Measurements from ENCODE around the gene BUB1B. TPM values are rescaled to one million over a fixed set of nuclear protein-coding genes. Genes with fewer than 3 reads are reported as not detected.

BUB1B gene
- polyA plus RNA-seq, 1 of the 3 experiments (the other 2 are of a cell fraction), result 12.6 TPM

DNA sequence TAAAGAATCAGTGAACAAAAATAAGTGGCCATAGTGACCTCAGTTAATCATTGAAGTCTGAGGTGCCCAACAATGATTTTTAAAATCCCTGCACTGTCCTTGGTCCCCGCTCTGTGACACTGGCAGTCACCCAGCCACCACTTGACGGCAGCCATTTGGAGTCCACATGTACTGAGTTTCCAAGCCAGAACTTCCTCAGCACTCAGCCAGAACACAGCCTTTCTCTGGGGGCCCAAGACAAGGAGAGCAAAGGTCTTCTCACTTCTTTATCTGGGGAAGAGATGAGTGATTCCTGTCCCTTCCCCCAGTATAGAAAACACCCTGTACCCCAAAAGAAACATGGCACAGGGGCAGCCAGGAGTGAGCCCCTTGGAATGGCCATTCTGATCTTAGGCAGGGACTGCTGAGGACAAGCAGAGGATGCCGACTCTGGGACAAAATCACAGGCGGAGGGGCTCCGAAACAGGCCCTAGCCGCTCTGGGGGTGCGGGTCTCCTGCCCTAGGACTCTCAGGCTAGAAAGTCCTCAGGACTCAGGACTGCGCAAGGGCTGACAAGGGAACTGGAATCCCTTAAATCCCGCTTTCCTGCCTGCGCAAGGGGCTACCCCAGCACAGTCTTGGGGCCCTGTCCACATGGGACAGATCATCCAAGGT is 90.7 kb downstream of the BUB1B start:
- Histone ChIP-seq H3K4me3 (ENCODE audit: low read depth in 2 of 2, low read length in 1 of 2) (no peak overlapping the region), H3K9me3 (no peaks in the 10 kb centered on the region), H3K4me2 (no peak overlapping the region), H3K4me1 (ENCODE audit: control insufficient read depth in 1 of 2, insufficient read depth in 2 of 2, low read depth in 1 of 2, low read length in 1 of 2) (peaks cover 13 to 35% of the 10 kb centered on the region in 2 experiments), H2AFZ (ENCODE audit: low read depth) (no peak overlapping the region), H3F3A (replicated peaks; ENCODE audit: insufficient read depth) (peaks cover 22% of the 10 kb centered on the region), H4K20me1 (ENCODE audit: insufficient read depth) (peaks cover 13% of the 10 kb centered on the region), H3K9me2 (no peaks in the 10 kb centered on the region), H3K27ac (ENCODE audit: low read depth in 2 of 2, low read length in 1 of 2) (no peak overlapping the region), H3K36me3 (replicated peaks in 1 of 2; ENCODE audit: control insufficient read depth in 1 of 2, insufficient read depth in 2 of 2, low read length in 1 of 2) (no peaks in the 10 kb centered on the region), H3K9ac (no peak overlapping the region), H3K79me2 (ENCODE audit: insufficient read depth) (no peaks in the 10 kb centered on the region), H3K27me3 (ENCODE audit: insufficient read depth) (peaks cover 21% of the 10 kb centered on the region)
- TF ChIP-seq FOXM1 (IDR thresholded peaks at IDR 0.05; ENCODE audit: low read depth), result no peak
- no peak for TF ChIP-seq GABPA (IDR thresholded peaks at IDR 0.05; ENCODE audit: low read depth)
- no peak for TF ChIP-seq SMC3 (IDR thresholded peaks at IDR 0.05; ENCODE audit: low read depth, low read length)
- no peak for TF ChIP-seq YY1 (IDR thresholded peaks at IDR 0.05; ENCODE audit: low read depth)
- TF ChIP-seq, protein P1, sequence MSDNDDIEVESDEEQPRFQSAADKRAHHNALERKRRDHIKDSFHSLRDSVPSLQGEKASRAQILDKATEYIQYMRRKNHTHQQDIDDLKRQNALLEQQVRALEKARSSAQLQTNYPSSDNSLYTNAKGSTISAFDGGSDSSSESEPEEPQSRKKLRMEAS (IDR thresholded peaks at IDR 0.05; ENCODE audit: low read depth), result no peak
- TF ChIP-seq RCOR1 (IDR thresholded peaks at IDR 0.05; ENCODE audit: low read length), result no peak
- TF ChIP-seq TEAD4 (IDR thresholded peaks at IDR 0.05; ENCODE audit: borderline replicate concordance, insufficient read depth), result no peak
- TF ChIP-seq, protein P2, sequence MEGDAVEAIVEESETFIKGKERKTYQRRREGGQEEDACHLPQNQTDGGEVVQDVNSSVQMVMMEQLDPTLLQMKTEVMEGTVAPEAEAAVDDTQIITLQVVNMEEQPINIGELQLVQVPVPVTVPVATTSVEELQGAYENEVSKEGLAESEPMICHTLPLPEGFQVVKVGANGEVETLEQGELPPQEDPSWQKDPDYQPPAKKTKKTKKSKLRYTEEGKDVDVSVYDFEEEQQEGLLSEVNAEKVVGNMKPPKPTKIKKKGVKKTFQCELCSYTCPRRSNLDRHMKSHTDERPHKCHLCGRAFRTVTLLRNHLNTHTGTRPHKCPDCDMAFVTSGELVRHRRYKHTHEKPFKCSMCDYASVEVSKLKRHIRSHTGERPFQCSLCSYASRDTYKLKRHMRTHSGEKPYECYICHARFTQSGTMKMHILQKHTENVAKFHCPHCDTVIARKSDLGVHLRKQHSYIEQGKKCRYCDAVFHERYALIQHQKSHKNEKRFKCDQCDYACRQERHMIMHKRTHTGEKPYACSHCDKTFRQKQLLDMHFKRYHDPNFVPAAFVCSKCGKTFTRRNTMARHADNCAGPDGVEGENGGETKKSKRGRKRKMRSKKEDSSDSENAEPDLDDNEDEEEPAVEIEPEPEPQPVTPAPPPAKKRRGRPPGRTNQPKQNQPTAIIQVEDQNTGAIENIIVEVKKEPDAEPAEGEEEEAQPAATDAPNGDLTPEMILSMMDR (IDR thresholded peaks at IDR 0.05), result no peak
- no peak for TF ChIP-seq JUND (IDR thresholded peaks at IDR 0.05)
- whole genome bisulfite sequencing (ENCODE audit: low lambda C conversion rate), result 88% methylated on average over 3 of the region's 10 CpGs
- no peak for DNase-seq
- CTCF ChIA-PET, result interaction anchor here (0.9 to 34.5 kb wide), 4 partner anchors 12 to 58 kb away, joined by 5 to 720 read pairs (median 21); no protein-coding TSS in a partner anchor
- POLR2A ChIA-PET, result no interaction called here

DNA sequence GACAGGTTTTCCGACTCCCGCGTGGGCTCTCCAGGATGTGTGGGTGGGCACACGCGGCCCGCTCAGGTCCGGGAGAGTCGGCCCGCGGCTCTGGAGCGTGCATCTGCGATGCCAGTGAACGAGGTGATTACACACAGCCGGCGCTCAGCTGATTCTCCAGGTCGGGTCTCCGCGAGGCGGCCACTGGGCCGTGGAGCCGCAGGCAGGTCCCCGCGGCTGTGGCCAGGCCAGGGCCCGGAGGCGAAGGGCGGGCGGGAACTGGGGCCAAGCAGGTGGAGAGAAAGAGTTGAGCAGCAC is 91.2 kb downstream of the BUB1B start:
- Histone ChIP-seq H3K9me3 (no peaks in the 10 kb centered on the region), H3K4me3 (ENCODE audit: low read depth in 2 of 2, low read length in 1 of 2) (no peak overlapping the region), H3K36me3 (replicated peaks in 1 of 2; ENCODE audit: control insufficient read depth in 1 of 2, insufficient read depth in 2 of 2, low read length in 1 of 2) (no peaks in the 10 kb centered on the region), H3K9me2 (no peaks in the 10 kb centered on the region), H3K9ac (no peak overlapping the region), H2AFZ (ENCODE audit: low read depth) (no peak overlapping the region), H4K20me1 (ENCODE audit: insufficient read depth) (peaks cover 13% of the 10 kb centered on the region), H3K4me2 (no peak overlapping the region), H3K4me1 (ENCODE audit: control insufficient read depth in 1 of 2, insufficient read depth in 2 of 2, low read depth in 1 of 2, low read length in 1 of 2) (peaks cover 13 to 35% of the 10 kb centered on the region in 2 experiments), H3K79me2 (ENCODE audit: insufficient read depth) (no peaks in the 10 kb centered on the region), H3K27ac (ENCODE audit: low read depth in 2 of 2, low read length in 1 of 2) (no peak overlapping the region), H3K27me3 (ENCODE audit: insufficient read depth) (peaks cover 21% of the 10 kb centered on the region), H3F3A (replicated peaks; ENCODE audit: insufficient read depth) (peaks cover 22% of the 10 kb centered on the region)
- 97% methylated on average over 18 of the region's 27 CpGs for WGBS (ENCODE audit: low lambda C conversion rate)
- DNase-seq, result no peak
- ChIA-PET CTCF (interaction anchor here (0.9 to 34.5 kb wide), 3 partner anchors 14 to 34 kb away, joined by 3 to 720 read pairs (median 5); partner anchors contain the start of gene PAK6), POLR2A (interaction anchor here (0.6 kb wide), 1 partner anchor 16 kb away, joined by 5 read pairs; no protein-coding TSS in a partner anchor)
- TF ChIP-seq RXRA (IDR thresholded peaks at IDR 0.05; ENCODE audit: borderline replicate concordance, low read depth) (no peak), POLR2AphosphoS5 (IDR thresholded peaks at IDR 0.05; ENCODE audit: low read depth, low read length) (no peak), ELF1 (IDR thresholded peaks at IDR 0.05) (no peak), GATA2 (CRISPR knock-in tag; IDR thresholded peaks at IDR 0.05) (no peak)
- TF ChIP-seq, protein P3, sequence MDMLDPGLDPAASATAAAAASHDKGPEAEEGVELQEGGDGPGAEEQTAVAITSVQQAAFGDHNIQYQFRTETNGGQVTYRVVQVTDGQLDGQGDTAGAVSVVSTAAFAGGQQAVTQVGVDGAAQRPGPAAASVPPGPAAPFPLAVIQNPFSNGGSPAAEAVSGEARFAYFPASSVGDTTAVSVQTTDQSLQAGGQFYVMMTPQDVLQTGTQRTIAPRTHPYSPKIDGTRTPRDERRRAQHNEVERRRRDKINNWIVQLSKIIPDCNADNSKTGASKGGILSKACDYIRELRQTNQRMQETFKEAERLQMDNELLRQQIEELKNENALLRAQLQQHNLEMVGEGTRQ (IDR thresholded peaks at IDR 0.05; ENCODE audit: borderline replicate concordance, low read depth, low read length), result no peak
